DND-41 (cell line): Measurements from ENCODE around the gene DHDDS.

Experiments
- ATAC-seq: fragments of 200-7000 bp; cut with Tn5 transposase; 3 replicates; pipeline ENCODE4 v1.9.1; 2021; ENCODE audit warnings: low read depth; ENCODE audit not compliant: insufficient read depth
- DNase-seq: peaks from one replicate; pipeline ENCODE4 v3.0.0-alpha.2; 2020
- H2AFZ ChIP-seq: 2 replicates; pipeline ENCODE4 v1.6.0; 2012; ENCODE audit warnings: low read depth, low read length
- H3K27ac ChIP-seq: 2 replicates; pipeline ENCODE4 v1.5.1; 2012; ENCODE audit warnings: low read length, inconsistent platforms
- H3K27me3 ChIP-seq: fragments of 200-600 bp; sonication (generic); 2 replicates; pipeline ENCODE4 v1.6.0; 2012; ENCODE audit warnings: low read length, mild to moderate bottlenecking, inconsistent platforms; ENCODE audit not compliant: insufficient read depth, poor library complexity
- H3K36me3 ChIP-seq: 2 replicates; pipeline ENCODE4 v1.5.1; 2012; ENCODE audit warnings: low read length, inconsistent platforms; ENCODE audit not compliant: insufficient read depth
- H3K4me1 ChIP-seq: 2 replicates; pipeline ENCODE4 v1.5.1; 2012; ENCODE audit warnings: mild to moderate bottlenecking, low read length; ENCODE audit not compliant: insufficient read depth
- H3K4me2 ChIP-seq: 2 replicates; pipeline ENCODE4 v1.6.0; 2012; ENCODE audit warnings: mild to moderate bottlenecking, moderate library complexity, low read length, inconsistent platforms; ENCODE audit not compliant: insufficient read depth
- H3K4me3 ChIP-seq, 2 experiments: fragments of 200-600 bp in 1 of 2; shearing (Covaris generic) in 1 of 2; 2 replicates each; pipeline ENCODE4 v1.5.1; 2012 to 2016; ENCODE audit warnings: inconsistent platforms in 2 of 2, low read length in 2 of 2, mild to moderate bottlenecking in 2 of 2, low read depth in 1 of 2, moderate library complexity in 1 of 2
- H3K79me2 ChIP-seq: 2 replicates; pipeline ENCODE4 v1.6.0; 2012; ENCODE audit warnings: low read length, inconsistent platforms; ENCODE audit not compliant: insufficient read depth
- H3K9ac ChIP-seq: 2 replicates; pipeline ENCODE4 v1.6.0; 2012; ENCODE audit warnings: low read depth, mild to moderate bottlenecking, inconsistent platforms, low read length, moderate library complexity
- H3K9me3 ChIP-seq: 2 replicates; pipeline ENCODE4 v1.5.1; 2012; ENCODE audit warnings: low read length, moderate library complexity, mild to moderate bottlenecking, inconsistent platforms; ENCODE audit not compliant: insufficient read depth, severe bottlenecking
- H4K20me1 ChIP-seq: 2 replicates; pipeline ENCODE4 v1.6.0; 2012; ENCODE audit warnings: low read length; ENCODE audit not compliant: insufficient read depth
- EZH2 ChIP-seq: IDR thresholded peaks from 3 replicates; pipeline ENCODE4 v1.6.1; 2012; ENCODE audit warnings: borderline replicate concordance, low read depth, mild to moderate bottlenecking, moderate library complexity, low read length, inconsistent platforms; ENCODE audit not compliant: severe bottlenecking
- TF ChIP-seq, protein P1 (sequence below): IDR thresholded peaks from 2 replicates; pipeline ENCODE4 v1.5.1; 2012; ENCODE audit warnings: borderline replicate concordance, low read length, moderate library complexity, mild to moderate bottlenecking; ENCODE audit not compliant: poor library complexity, severe bottlenecking; ENCODE audit errors: extremely low read depth

The DHDDS gene

GRCh38 chr1:26449868-26450267, 17.7 kb downstream of the DHDDS start:
- no peak overlapping the region for H3K4me2 ChIP-seq
- H3K79me2 ChIP-seq: no peaks in the 10 kb centered on the region
- ATAC-seq (no peak), DNase-seq (no peak)
- TF ChIP-seq, protein P1, sequence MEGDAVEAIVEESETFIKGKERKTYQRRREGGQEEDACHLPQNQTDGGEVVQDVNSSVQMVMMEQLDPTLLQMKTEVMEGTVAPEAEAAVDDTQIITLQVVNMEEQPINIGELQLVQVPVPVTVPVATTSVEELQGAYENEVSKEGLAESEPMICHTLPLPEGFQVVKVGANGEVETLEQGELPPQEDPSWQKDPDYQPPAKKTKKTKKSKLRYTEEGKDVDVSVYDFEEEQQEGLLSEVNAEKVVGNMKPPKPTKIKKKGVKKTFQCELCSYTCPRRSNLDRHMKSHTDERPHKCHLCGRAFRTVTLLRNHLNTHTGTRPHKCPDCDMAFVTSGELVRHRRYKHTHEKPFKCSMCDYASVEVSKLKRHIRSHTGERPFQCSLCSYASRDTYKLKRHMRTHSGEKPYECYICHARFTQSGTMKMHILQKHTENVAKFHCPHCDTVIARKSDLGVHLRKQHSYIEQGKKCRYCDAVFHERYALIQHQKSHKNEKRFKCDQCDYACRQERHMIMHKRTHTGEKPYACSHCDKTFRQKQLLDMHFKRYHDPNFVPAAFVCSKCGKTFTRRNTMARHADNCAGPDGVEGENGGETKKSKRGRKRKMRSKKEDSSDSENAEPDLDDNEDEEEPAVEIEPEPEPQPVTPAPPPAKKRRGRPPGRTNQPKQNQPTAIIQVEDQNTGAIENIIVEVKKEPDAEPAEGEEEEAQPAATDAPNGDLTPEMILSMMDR: no peak
- TF ChIP-seq EZH2: no peak
- peaks cover 71% of the 10 kb centered on the region for H3K36me3 ChIP-seq
- no peak overlapping the region for H3K9ac ChIP-seq
- H3K9me3 ChIP-seq: no peaks in the 10 kb centered on the region
- H3K27me3 ChIP-seq: no peaks in the 10 kb centered on the region
- no peak overlapping the region for H3K27ac ChIP-seq
- no peaks in the 10 kb centered on the region for H3K4me1 ChIP-seq
- H3K4me3 ChIP-seq: no peak overlapping the region
- no peak overlapping the region for H2AFZ ChIP-seq
- H4K20me1 ChIP-seq: no peaks in the 10 kb centered on the region

- Histone ChIP-seq H3K27ac (no peak overlapping the region), H3K4me1 (no peaks in the 10 kb centered on the region), H2AFZ (no peak overlapping the region), H3K27me3 (no peaks in the 10 kb centered on the region), H3K9ac (no peak overlapping the region), H3K4me2 (no peak overlapping the region), H3K36me3 (peaks cover 74% of the 10 kb centered on the region), H3K79me2 (no peaks in the 10 kb centered on the region), H4K20me1 (no peaks in the 10 kb centered on the region), H3K9me3 (no peaks in the 10 kb centered on the region), H3K4me3 (no peak overlapping the region)
- no peak for DNase-seq
- TF ChIP-seq EZH2: no peak
- TF ChIP-seq, protein P1: no peak
- no peak for ATAC-seq
Measured at GRCh38 chr1:26450908-26451307, 18.8 kb downstream of the DHDDS start.

- ATAC-seq (no peak), DNase-seq (no peak)
- no peak overlapping the region for H2AFZ ChIP-seq
- no peak overlapping the region for H3K27ac ChIP-seq
- no peaks in the 10 kb centered on the region for H3K4me1 ChIP-seq
- H3K4me2 ChIP-seq: no peak overlapping the region
- H3K36me3 ChIP-seq: peaks cover 72% of the 10 kb centered on the region
- TF ChIP-seq, protein P1: no peak
- no peak for TF ChIP-seq EZH2
- no peak overlapping the region for H3K4me3 ChIP-seq
- H3K27me3 ChIP-seq: no peaks in the 10 kb centered on the region
- no peaks in the 10 kb centered on the region for H4K20me1 ChIP-seq
- H3K9me3 ChIP-seq: no peaks in the 10 kb centered on the region
- H3K79me2 ChIP-seq: no peaks in the 10 kb centered on the region
- no peak overlapping the region for H3K9ac ChIP-seq
Measured at GRCh38 chr1:26452459-26453183, 20.5 kb downstream of the DHDDS start.
